Stimulated activated CD4-positive, alpha-beta T cell treated with anti-CD3 and anti-CD28 coated beads, TNF-alpha, amount 100 ng/mL, for 24 hours (primary cell): ENCODE data around the gene C19orf47.

ENCODE experiments used
- DNase-seq, 3 experiments: peaks; one replicate each; pipeline ENCODE4 v3.0.0-alpha.2; 2020; ENCODE audit warnings: low read depth in 3 of 3

C19orf47 gene, protein sequence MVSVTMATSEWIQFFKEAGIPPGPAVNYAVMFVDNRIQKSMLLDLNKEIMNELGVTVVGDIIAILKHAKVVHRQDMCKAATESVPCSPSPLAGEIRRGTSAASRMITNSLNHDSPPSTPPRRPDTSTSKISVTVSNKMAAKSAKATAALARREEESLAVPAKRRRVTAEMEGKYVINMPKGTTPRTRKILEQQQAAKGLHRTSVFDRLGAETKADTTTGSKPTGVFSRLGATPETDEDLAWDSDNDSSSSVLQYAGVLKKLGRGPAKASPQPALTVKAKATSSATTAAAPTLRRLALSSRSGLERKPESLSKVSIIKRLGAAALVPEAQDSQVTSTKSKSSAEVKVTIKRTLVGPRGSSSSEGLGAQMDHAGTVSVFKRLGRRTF

DNA sequence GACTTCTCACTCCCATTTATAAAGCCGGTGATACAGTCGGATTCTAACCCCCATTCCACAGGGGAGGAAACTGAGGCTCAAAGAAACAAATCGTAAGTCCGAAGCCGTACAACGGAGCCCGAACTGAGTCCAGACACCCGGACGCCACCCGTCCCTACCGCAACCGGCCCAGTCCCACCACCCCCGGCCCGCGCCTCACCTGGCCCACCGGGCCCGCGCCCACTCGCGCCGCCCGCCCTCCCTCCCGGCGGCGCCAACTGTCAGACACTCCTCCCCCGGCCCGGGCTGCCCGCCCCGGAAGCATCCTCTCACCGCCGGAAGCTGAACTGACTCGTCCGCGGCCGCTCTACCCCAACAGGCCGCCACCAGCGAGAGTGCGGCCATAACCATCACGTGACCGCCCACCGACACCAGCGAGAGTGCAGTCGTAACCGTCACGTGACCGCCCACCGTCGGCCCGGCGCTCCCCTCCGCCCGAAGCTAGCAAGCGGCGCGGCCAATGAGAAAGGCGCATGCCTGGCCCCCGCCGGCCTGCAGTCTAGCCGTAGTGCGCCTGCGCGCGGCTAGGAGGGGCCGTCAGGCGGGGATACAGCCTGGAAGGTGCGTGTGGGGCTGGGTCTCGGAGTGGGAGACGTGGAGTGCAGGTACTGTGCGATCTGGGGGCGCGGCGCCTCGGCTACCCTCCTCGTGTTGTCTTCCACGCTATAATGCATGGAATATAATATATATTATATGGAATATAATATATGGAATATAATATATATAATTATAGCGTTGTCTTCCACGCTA lies at the start of gene C19orf47, which contains the start of gene PLD3:
Gene C19orf47, minus strand, starts transcription at position 273 of the 789 bp plus-strand sequence. CDS start 6,540 bp downstream, outside the sequence.
Gene PLD3, plus strand, starts transcription at position 571 of the 789 bp plus-strand sequence. CDS start 17,789 bp downstream, outside the sequence.
- peak; percentile 97 to 99 (median 97) for DNase-seq

DNA sequence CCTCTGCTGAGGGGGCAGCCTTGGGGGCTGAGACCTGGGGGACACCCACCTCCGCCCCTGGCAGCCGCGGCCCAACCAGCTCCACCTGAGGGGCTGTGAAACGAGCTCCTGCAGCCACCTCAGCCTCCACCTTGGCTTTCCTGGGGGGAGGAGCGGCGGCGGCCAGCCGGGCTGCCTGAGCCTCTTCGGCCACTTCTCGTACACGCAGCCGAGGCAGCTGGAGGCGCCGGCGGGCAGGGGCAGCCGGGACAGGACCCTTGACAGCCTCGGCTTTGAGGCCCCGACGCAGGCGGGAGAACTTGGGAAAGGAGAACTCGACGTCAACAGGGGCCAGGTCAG lies 49.3 kb upstream of the C19orf47 start:
- no peak for DNase-seq

DNA sequence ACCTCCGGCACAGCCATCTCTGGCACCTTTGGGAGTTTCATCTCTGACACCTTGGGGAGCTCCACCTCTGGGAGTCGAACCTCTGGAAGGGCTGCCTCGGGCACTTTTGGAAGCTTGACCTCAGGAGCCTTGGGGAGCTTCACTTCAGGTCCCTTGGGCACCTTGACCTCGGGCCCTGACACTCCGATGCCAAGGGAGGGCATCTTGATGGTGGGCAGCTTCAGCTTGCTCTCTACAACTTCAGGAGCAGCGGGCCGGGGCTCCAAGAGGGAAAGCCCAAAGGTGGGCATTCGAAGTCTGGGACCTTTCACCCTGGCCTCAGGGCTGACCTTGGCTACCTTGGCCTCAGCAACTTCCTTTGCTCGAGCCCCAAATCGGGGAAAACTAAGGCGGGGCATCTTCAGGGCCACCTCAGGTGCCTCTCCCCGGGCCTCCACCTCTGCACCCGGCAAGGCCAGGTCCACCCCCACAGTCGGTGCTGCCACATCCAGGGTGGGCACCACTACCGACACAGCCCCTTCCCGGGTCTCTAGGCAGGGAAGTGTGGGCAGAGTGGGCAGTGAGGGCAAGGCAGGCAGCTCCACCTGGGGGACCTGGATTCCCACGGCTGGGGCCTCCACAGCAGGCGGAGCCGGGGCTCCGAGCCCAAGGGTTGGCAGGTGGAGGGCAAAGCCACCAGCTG lies 48.8 kb upstream of the C19orf47 start:
- DNase-seq: no peak

DNA sequence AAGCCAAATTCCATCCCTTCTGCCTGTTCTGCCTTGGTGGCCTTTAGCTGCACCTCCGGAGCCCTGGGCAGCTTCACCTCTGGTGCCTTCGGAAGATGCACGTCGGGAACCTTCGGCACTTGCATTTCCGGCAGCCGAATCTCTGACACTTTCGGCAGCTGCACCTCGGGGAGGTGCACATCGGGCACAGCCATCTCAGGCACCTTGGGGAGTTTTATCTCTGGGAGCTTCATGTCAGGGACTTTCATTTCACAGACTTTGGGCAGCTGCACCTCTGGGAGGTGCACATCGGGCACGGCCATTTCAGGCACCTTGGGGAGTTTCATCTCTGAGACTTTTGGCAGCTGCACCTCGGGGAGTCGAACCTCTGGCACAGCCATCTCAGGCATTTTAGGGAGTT lies 47.8 kb upstream of the C19orf47 start:
- DNase-seq: no peak

DNA sequence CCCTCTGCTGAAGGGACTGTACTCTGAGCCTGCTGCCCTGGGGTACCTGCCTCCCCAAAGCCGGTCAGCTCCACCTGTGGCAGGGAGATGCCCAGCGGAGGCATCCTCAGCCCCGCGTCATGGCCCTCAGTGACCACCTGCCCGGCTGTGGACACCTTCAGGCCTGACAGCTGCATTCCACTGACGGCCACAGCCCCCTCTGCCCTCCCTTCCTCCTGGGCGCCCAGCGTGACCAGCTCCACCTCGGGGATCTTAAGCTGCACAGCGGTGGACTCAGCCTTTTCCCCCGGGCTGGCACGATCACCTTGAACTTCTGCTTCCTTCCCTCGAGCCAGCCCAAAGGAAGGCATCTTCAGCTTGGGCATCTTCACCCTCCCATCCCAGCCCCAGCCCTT lies 46.6 kb upstream of the C19orf47 start:
- DNase-seq: no peak

DNA sequence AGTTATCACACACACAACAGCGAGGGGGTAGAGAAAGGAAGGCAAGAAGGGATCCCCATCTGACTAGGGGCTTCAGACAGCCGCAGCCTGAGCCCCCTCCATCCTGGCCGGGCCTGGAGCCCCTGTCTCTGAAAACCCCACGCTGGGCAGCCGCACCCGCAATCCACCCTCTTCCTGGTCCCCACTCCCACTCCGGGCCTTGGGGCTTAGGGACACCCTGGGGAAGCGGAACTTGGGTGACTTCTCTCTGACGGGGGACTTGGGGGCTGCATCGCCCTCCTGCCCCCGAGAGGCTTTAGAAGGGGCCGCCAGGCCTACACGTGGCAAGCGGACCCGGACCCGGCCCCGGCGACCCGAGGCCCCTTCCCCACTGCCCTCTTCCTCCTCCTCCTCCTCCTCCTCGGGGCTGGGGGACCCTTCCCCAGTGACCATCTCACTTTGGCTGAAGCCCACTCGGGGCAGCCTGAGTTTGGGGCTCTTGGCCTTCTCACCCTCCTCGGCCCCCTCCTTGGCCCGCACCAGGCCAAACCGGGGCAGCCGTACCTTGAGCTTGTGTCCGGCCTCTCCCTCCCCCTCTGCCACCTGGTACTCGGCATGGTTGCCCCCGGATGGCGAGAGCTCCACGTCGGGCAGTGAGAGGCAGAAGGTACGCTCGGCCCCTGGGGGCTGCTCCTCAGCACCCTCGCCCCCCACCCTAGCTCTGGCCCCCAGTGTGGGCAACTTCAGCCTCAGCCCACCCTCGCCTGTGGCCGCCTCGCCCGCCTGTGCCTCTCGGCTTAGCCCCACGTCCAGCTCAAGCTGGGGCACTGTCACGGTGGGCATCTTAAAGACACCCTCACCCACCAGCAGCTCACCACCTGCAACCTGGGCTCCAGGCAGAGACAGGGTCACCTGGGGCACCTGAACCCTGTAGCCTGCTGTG lies 46.0 kb upstream of the C19orf47 start:
- DNase-seq: no peak

DNA sequence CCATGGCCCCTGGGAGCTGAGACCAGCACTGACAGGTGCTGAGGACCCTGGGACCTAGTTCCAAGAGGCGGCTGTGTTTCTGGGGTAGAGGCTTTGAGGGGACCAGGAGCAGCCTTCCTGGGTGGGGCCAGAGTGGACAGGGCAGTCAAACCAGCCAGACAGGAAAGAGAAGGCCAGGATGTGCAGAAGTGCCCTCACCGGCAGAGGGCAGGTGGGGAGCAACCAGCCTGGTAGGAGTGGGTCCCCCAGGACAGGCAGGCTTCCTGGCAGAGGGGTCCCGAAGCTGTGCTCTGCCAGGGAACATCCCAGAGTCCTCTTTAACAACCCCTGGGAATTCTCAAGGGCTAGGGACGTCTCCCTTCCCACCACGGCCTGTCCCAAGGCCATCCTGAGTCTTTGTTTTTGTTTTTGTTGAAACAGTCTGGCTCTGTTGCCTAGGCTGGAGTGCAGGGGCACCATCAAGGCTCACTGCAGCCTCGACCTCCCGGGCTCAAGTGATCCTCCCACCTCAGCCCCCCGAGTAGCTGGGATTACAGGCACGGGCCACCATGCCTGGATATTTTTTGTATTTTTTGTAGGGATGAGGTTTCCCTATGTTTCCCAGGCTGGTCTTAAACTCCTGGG lies 44.8 kb upstream of the C19orf47 start:
- DNase-seq: no peak

DNA sequence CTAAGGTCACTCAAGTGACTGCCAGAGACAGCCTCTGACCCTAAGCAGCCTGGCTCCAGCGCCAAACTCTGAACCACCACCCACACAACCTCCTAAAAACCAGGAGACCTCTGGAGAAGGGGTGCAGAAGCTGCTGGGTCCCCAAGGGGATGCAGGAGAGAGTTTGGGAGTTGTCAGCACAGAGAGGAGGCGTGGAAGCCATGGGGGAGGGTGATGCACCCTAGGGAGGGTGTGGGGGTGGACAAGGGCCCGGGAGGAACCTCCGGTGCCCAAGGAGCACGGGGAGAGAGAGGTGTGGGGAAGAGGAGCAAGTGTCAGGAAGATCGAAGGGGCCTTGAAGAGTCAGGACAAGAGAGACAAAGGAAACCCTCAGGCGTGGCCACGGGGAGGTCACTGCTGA lies 43.9 kb upstream of the C19orf47 start:
- DNase-seq: no peak

DNA sequence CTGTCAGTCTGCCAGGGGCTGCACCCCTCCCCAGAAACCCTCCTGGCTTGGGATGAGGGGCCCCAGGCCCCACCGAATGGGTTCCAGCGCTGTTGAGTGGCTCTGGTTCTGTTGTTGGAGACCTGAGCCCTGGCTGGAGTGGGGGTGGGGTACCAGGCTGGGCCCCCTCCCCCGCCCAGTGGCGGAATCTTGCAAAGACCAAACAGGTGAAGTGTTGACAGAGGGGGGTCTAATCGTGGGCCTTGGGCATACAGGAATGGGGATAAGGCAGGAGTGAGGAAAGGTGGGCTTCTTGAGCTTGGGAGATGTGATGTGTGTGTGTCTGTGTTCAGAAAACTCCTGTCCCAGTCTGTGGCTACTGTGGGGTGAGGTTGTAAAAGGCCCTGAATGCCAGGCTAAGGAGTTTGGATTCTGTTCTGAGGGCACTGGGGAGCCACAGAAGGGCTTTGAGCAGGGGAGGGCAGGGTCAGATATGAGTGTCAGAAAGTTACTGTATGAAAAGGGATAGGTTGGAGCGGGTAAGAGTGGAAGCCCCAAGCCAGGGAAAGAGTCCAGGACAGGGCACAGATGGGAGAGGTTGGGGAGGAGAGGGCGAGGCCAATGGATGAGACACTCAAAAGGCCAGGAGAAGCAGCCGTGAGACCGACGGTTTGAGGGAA lies 42.0 kb upstream of the C19orf47 start, which contains the start of gene HIPK4:
Gene HIPK4, minus strand, starts transcription at position 98 of the 659 bp plus-strand sequence. CDS start 279 bp downstream, outside the sequence.
- no peak for DNase-seq

DNA sequence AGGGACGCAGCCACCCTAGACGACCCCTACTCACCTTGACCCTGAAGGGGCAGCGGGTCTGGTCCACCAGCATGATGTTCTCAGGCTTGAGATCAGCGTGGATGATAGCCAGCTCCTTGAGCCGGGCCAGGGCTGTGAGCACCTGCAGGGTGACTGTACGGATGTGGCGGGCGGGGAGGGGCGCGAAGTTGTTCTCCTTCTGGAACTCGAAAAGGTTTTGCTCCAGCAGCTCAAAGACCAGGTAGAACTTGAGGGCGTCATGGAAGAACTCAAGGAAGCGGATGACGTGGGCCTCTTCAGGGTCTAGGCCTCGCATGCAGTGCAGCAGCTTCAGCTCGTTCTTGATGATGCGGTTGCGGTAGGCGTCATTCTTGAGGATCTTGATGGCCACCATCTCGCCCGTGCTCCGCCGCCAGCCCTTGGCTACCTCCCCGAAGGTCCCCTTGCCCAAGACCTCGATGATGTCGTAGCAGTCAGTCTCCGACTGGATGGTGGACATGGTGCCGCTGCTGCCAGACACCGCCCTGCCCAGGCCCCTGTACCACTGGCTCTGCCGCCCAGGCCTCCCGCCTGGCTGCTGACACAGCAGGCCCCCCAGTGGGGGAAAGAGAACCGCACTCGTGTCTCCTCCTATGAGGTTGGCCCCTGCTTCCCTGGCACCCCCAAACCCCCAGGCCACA lies 41.3 kb upstream of the C19orf47 start:
- DNase-seq: no peak

DNA sequence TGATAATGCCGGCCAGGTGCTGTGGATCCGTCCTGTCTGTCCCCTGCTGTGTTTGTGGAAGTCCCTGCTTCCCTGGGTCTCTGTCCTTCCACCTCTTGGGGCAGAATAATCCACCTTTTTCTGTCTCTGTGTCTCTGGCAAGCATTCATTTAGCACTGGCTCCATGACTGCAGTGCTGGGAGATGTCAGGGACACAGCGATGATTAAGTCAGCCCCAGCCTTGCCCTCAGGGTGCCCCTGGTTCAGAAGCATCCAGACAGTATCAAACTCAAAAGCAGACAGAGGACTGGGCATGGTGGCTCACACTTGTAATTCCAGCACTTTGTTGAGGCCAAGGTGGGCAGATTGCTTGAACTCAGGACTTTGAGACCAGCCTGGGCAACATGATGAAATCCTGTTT lies 40.3 kb upstream of the C19orf47 start:
- no peak for DNase-seq

DNA sequence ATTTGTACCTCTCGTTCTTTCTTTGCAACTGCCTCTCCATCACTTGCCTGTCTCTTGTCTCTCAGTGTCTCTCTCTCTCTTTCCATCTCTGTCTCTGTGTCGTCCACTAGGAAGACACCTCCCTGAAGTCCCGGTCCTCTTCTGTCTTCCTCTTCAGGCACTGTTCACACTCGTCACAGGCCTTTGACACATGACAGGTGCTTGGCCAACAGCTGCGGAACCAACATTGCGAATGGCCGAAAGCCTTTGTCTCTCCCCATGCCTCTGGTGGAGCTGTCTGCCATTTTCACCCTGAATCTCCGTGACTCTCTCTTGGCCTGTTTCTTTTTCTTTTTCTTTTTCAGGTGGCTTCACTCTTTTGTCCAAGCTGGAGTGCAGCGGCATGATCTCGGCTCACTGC lies 39.0 kb upstream of the C19orf47 start:
- no peak for DNase-seq

DNA sequence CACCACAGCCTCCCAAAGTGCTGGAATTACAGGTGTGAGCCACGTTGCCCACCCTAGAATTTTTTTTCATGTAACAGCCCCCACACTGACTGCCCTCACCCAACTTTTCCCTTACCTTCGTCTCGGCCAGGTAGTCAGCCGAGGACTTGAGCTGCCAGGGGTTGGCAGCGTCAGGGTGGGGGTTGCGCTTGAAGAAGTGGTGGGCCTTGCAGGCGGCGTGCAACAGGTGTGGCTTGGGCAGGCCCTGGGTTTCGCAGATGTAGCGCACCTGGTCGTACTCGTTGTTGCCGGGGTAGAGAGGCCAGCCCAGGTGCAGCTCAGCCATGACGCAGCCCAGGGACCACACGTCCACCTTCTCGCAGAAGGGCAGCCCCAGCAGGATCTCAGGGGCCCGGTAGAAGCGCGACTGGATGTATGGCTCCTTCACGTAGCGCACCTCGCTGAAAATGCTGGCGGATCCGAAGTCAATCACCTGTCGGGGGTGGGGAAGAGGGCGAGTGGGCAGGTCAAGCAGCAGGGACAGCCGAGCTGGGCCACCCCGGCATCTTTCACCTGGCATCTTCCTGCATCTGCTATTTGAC lies 35.6 kb upstream of the C19orf47 start:
- DNase-seq: no peak

DNA sequence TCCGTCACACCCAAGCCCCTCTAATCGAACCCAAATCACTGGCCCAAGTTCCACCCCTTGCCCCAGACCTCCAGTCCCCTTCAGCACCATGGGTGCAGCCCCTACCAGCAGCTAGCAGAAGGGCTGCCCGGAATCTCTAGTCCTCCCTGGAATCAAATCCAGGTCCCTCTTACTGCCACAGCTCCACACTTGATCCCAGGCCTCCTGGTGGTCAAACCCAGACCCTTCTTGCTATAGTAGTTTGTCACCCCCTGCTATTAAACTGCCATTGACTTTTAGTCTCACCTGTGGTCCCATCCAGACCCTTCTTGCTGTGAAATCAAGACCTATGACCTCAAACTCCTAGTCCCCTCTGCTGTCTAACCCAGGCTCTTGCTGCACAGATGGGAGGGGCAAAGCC lies 33.1 kb upstream of the C19orf47 start:
- DNase-seq: no peak

DNA sequence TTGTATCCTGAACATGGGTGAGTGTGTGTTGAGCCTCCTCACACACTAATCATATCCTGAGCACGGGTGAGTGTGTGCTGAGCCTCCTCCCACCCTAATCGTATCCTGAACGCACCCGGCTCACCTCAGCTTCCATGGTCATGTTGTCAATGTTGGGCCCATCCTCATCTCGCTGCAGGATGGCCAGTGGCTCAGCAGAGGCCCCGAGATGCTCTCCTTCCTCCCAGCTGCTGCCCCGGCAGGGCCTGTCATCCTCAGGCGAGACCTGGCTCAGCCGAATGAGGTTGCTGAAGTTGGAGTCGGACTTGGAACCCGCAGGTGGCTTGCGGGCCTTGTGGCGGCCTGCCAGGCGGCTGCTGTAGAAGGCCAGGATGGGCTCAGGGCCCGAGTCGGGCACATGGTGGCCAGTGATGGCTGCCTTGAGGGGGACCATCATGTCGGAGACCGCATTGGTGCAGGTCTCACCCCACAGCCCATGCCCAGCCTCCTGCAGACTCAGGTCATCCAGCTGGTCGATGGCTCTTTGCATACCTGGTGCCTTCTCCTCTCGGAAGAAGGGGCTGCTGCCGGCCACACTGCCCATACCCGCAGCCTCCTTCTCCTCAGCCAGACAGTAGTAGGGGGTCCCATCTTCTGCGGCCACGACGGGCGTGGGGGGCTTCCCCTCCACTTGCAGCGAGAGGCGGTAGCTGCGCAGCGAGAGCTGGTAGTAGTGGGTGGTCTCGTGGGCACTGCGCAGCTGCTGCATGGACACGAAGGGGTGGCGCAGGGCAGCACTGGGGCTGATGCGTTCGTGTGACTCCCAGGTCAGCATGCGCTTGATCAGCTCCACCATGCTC lies 32.2 kb upstream of the C19orf47 start:
- DNase-seq: no peak

DNA sequence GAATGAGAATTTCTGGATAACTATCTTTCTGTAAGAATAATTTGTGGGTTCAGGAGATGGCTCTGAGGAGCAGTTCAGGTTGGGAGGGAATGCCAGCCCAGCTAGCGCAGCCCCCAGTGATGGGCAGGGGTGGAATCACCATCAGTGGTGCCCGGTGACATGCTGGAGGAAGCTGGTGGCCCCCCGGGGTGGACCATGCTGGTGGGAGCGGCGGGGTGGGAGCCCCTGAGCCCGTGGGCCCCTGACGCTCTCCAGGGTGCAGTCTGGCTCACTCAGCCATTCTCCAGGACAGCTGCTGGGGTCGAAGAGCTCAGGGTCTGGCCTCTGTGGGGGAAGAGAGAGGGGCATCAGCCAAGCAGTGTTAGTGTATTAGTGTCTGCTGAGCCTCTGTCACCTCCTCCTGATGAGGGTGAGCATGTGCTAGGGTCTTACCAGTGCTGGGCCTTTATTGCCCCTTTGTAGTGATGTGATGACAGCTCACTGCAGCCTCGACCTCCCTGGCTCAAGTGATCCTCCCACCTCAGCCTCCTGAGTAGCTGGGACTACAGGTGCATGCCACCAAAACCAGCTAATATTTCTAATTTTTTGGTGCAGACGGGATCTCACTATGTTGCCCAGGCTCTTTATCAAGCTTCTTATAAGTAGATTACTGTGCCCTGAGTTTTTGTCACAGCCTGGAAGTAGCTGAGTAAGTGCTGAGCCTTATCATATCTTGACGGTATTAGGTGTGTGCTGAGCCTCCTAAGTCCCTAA lies 31.4 kb upstream of the C19orf47 start:
- no peak for DNase-seq

DNA sequence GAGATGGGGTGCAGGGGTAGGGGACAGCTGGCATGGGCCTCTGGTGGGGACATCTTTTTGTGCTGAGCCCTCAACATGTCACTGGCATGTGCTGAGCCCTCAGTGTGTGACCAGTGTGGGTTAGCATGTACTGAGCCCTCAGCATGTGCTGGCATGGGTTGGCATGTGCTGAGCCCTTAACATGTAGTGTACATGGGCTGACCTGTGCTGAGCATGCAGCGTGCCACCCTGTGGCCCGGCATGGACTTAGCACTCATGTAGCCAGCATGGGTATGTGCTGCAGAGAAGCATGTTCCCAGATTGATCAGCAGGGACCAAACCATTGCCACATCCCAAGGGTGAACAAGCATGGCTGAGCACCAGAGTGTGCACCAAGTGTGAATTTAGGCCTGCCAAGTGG lies 30.3 kb upstream of the C19orf47 start:
- DNase-seq: no peak
